OCI-LY3 (cell line): ENCODE data around the gene NCOA6.

ENCODE experiments used
- CTCF ChIP-seq: fragments of 200-600, 300-600 bp; sonication (generic); IDR thresholded peaks from 2 replicates; pipeline ENCODE4 v1.5.1; 2014; ENCODE audit warnings: antibody characterized with exemption, low read length, low read depth
- EZH2phosphoT487 ChIP-seq: fragments of 200-600 bp; shearing (Covaris generic); IDR thresholded peaks from 2 replicates; pipeline ENCODE4 v1.6.1; 2018; ENCODE audit warnings: antibody characterized with exemption, mixed run types, low read depth

DNA sequence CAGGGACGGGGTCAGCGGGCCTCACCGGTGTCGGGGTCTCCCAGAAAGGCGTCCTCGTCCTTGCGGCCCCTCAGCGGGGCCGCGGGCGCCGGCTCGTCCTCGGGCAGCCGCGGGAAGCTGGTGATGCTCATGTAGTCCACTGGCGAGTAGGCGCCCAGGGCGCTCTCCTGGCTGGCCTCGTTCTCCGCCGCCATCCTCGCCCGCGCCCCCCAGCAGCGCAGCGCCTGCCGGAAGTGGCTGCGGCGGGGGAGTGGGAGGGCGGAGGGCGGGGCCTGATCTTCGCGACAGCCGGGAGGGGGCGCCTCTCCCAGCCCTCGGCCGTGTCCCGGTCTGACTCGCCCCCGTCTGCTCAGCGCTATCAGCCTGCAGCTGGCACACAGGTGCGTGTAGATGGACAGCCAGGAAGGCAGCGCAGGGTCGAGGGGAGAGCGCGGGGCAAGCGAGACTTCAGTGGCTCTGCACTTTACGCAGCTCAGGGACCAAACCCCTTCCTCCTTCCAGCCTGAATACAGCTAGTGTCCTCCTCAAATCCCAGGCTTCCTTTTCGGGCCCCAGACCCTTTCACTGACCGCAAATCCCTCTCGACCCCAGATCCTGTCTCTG is 47.3 kb upstream of the NCOA6 start, which contains the start of gene GGT7:
- TF ChIP-seq CTCF (peak; percentile 74), EZH2phosphoT487 (no peak)
